GF-D8 (cell line): ENCODE measurements around the gene TCF4.

Source experiments
- DNase-seq: peaks from one replicate; lab custom pipeline; 2025; lab: John Stamatoyannopoulos, UW

TCF4 gene

GRCh38 chr18:55588111-55588869 is at the start of gene TCF4:
Gene TCF4 (minus strand): TSS chr18:55588192. CDS start chr18:55587116, 1,076 bp downstream.
- DNase-seq: peak; percentile 50

- DNase-seq: no peak
These were observed 49.2 kb upstream of the TCF4 start for GRCh38 chr18:55637204-55637603.

GRCh38 chr18:55635439-55635838 is 47.4 kb upstream of the TCF4 start:
- no peak for DNase-seq

GRCh38 chr18:55634545-55634944 is 46.6 kb upstream of the TCF4 start:
- peak; percentile 56 for DNase-seq

GRCh38 chr18:55633032-55633431 is 45.0 kb upstream of the TCF4 start:
- DNase-seq: no peak

GRCh38 chr18:55629133-55629532 is 41.1 kb upstream of the TCF4 start:
- no peak for DNase-seq

GRCh38 chr18:55627007-55627406 is 39.0 kb upstream of the TCF4 start:
- no peak for DNase-seq

- DNase-seq: no peak
These were observed 37.9 kb upstream of the TCF4 start for GRCh38 chr18:55625901-55626300.

- no peak for DNase-seq
These were observed 35.6 kb upstream of the TCF4 start for GRCh38 chr18:55623626-55624025.

GRCh38 chr18:55610506-55610905 is 22.5 kb upstream of the TCF4 start:
- no peak for DNase-seq

- DNase-seq: no peak
These were observed 21.3 kb upstream of the TCF4 start for GRCh38 chr18:55609160-55609825.

GRCh38 chr18:55608497-55608896 is 20.5 kb upstream of the TCF4 start:
- DNase-seq: no peak

GRCh38 chr18:55607773-55608172 is 19.8 kb upstream of the TCF4 start:
- DNase-seq: no peak

- no peak for DNase-seq
These were observed 17.8 kb upstream of the TCF4 start for GRCh38 chr18:55605733-55606338.

- DNase-seq: no peak
These were observed 15.8 kb upstream of the TCF4 start for GRCh38 chr18:55603775-55604174.

GRCh38 chr18:55593888-55594287 is 5.9 kb upstream of the TCF4 start:
- DNase-seq: no peak

GRCh38 chr18:55592572-55592971 is 4.6 kb upstream of the TCF4 start:
- DNase-seq: peak; percentile 73

GRCh38 chr18:55592106-55592505 is 4.1 kb upstream of the TCF4 start:
- no peak for DNase-seq

- peak; percentile 90 for DNase-seq
These were observed 1.8 kb upstream of the TCF4 start for GRCh38 chr18:55589625-55590291.

- peak; percentile 47 for DNase-seq
These were observed 1.0 kb upstream of the TCF4 start for GRCh38 chr18:55588870-55589595.

GRCh38 chr18:55587418-55588110 is 428 bp downstream of the TCF4 start:
- DNase-seq: no peak
